OCI-LY3 (cell line): ENCODE measurements around the gene RAVER1.

Experiments used
- CTCF ChIP-seq: fragments of 200-600, 300-600 bp; sonication (generic); IDR thresholded peaks from 2 replicates; pipeline ENCODE4 v1.5.1; 2014; ENCODE audit warnings: antibody characterized with exemption, low read length, low read depth
- EZH2phosphoT487 ChIP-seq: fragments of 200-600 bp; shearing (Covaris generic); IDR thresholded peaks from 2 replicates; pipeline ENCODE4 v1.6.1; 2018; ENCODE audit warnings: antibody characterized with exemption, mixed run types, low read depth

- TF ChIP-seq CTCF, result no peak
- TF ChIP-seq EZH2phosphoT487, result no peak
Observed at GRCh38 chr19:10277795-10278589, 55.3 kb downstream of the RAVER1 start.
